K562 (cell line): Measurements from ENCODE around the gene TUBB4B. TPM values are rescaled to one million over a fixed set of nuclear protein-coding genes. Genes with fewer than 3 reads are reported as not detected.

ENCODE experiments used
- RUNX1 ChIP-seq: sonication (generic); IDR thresholded peaks from 2 replicates; pipeline ENCODE4 v1.6.1; 2016; ENCODE audit warnings: antibody characterized with exemption, low read depth
- THAP12 ChIP-seq: fragments of 250-450 bp; sonication (Bioruptor Pico); IDR thresholded peaks from 2 replicates; pipeline ENCODE4 v1.9.0; 2021; ENCODE audit warnings: mild to moderate bottlenecking, inconsistent platforms
- ZNF407 ChIP-seq: fragments of 450-650 bp; IDR thresholded peaks from 2 replicates; pipeline ENCODE4 v1.6.1; 2016; ENCODE audit warnings: low read depth
- polyA plus RNA-seq, 8 experiments: library from polyadenylated mRNA; depleted of rRNA in 4 of 8; stranded (reverse) in 5 of 8; unstranded in 3 of 8; fragments of >200 nt; fragmentation: Nextera tagmentation in 2 of 8; fragmentation: Illumina TruSeq in 1 of 8; extraction: Ambion mirVana in 2 of 8; extraction: Trizol in 1 of 8; gene quantifications; 2 replicates each; pipeline versions ENCODE4 v1.2.1 to v1.2.3, GENCODE V29; 2011 to 2014; ENCODE audit warnings: inconsistent platforms in 1 of 8, missing spikeins in 1 of 8
- total RNA-seq, 7 experiments: library from RNA; depleted of rRNA in 6 of 7; stranded (reverse); fragments of >200 nt in 6 of 7; fragmentation: Illumina TruSeq in 2 of 7; extraction: Trizol in 2 of 7; gene quantifications; 2 replicates each; pipeline versions ENCODE4 v1.2.1 to v1.2.3, GENCODE V29; 2011 to 2021; ENCODE audit warnings: low replicate concordance in 1 of 7

The TUBB4B gene
- total and polyA plus RNA-seq, 9 of the 15 experiments (the other 6 are each of a cell fraction or from before 2014, with no cell fraction given): 24.1 to 443 (median 268) TPM

- TF ChIP-seq THAP12 (peak; percentile 64; the same call in 1 of the 2 replicates), ZNF407 (no peak), RUNX1 (0 out of 2 replicates have a peak, but pooled peaks have one; percentile 56)
Measured at GRCh38 chr9:137223078-137223970, 17.8 kb upstream of the TUBB4B start (continued).
